DMS53 treated with DMSO at 0.1 percent for 48 hours (cell line): ENCODE data around the gene SUPT5H.
"Not testable (repeated sequence)": the region's sequence is repeated elsewhere in the genome, so short reads cannot be mapped to it uniquely, and the experiment has no call there.

Experiments
- DNase-seq: peaks from one replicate; lab custom pipeline; 2025; ENCODE audit not compliant: unreplicated experiment; lab: John Stamatoyannopoulos, UW

The SUPT5H gene

GRCh38 chr19:39424934-39425333 is 20.4 kb upstream of the SUPT5H start:
- no peak for DNase-seq

DNA sequence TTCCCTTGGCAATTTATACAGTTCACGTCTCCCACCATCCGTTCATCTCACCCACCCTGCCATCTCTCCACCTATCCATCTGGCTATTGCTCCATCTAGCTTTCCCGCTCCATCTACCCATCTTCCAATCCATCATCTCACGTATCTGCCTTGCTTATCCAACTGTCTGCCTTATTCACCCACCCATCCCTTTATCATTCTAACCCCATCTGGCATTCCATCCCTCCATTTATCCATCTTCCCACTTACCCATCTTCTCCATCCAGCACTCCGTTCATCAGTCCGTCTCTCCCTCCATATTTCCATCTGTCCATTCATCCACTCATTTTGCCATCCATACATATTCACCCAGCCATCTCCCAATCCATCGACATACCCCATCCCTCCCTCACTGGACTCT is 19.6 kb upstream of the SUPT5H start:
- no peak for DNase-seq

GRCh38 chr19:39426170-39426569 is 19.2 kb upstream of the SUPT5H start:
- no peak for DNase-seq

GRCh38 chr19:39427707-39428106 is 17.7 kb upstream of the SUPT5H start:
- DNase-seq, result no peak

GRCh38 chr19:39428283-39429112 is 16.9 kb upstream of the SUPT5H start:
- no peak for DNase-seq

DNA sequence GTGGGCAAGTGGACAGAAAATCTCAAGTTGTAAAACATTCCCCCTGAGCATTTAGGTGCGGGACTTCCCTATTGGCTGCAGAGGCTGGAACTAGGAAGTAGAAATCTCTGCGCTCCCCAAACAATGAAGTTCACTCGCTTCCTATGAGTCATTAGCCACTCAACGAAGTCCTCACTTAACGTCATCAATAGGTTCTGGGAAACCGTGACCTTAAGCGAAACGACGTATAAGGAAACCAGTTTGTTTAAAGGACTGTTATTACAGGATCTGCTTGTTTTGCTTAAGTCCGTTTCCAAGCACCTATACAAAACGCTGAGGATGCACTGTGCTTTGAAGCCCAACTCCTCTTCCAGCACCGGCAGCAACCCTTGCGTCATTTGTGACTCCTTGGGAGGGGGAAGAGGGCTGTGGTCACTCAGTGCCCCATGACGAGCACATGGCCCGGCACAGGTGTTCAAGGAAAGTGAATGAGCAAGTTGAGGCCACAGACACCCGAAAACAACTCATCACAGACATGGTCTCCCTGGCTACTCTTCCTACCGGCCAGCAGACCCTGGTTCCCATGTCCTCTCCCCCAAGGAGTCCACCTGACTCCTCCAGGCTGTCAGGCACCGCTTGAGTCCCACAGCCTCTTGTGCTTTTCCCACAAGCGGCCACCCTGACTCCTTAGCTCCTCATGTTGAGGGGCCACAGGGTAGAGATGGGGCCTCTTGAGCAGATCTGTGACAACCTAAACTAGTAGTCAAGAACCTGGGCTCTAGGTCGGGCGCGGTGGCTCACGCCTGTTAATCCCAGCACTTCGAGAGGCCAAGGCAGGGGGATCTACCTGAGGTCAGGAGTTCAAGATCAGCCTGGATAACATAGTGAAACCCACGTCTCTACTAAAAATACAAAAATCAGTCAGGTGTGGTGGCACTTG is 14.4 kb upstream of the SUPT5H start:
- DNase-seq, result peak; percentile 100

GRCh38 chr19:39432677-39433025 is 12.7 kb upstream of the SUPT5H start:
- DNase-seq, result no peak

DNA sequence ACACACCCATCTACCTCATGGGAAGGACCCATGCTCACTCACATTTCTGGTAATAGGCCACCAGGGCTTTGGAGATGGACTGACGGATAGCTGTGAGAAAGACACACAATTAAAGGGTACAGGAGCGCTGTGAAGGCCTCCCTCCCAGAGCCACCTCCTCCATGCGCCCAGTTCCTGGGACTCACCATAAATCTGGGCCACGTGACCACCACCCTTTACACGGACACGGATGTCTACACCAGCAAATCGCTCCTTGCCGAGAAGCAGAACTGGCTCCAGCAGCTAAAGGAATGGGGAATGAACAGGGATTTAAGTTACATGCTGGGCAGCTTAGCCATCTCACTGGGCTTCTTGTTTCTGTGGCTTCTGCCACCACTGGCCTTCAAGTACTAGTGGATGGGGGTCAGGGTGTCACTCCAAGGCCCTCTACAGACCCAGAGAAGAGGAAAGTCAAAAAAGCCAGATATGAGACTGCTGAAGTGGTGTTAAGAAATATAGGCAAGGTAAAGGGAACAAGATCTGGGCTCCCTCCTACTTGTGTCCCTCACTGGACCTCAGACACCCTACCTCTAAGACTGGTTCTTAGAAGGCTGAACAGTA is 11.8 kb upstream of the SUPT5H start:
- DNase-seq, result no peak

DNA sequence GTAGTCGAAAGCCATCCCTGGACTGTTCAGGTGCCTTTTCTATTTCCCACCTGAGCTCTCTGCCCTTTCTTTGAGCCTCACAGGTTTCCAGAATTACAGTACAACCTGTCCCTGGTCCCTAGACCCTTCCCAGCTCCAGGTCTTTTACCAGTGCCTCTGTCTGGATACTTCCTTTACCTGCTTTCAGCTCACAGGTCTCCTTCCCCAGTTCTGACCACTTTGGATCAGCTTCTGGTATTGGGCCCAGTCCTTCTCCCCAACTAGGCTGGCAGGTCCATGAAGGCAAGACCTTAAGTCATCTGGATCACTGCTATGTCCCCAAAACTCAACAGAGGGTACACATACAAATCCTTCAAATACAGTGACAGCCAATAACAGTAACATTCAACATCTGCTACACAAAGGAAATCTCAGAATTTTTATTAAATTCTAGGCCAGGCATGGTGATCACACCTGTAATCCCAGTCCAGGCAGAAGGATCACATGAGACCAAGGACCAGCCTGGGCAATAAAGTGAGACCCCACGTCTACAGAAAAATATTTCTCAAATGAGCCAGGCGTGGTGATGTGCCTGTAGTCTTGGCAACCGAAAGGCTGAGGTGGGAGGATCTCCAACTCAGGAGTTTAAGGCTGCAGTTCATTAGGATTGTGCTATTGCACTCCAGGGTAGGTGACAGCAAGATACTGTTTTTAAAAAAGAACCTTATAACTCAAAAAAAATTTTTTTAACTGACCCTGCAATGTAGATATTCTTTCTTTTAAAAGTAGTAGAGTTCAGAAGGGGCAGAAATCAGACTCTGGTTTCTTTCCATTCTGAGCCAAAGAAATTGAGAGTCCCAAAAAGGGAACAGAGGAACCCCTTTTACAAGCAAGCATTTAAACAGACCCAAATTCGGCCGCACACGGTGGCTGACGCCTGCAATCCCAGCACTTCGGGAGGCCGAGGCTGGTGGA is 11.0 kb upstream of the SUPT5H start:
- DNase-seq, result no peak

DNA sequence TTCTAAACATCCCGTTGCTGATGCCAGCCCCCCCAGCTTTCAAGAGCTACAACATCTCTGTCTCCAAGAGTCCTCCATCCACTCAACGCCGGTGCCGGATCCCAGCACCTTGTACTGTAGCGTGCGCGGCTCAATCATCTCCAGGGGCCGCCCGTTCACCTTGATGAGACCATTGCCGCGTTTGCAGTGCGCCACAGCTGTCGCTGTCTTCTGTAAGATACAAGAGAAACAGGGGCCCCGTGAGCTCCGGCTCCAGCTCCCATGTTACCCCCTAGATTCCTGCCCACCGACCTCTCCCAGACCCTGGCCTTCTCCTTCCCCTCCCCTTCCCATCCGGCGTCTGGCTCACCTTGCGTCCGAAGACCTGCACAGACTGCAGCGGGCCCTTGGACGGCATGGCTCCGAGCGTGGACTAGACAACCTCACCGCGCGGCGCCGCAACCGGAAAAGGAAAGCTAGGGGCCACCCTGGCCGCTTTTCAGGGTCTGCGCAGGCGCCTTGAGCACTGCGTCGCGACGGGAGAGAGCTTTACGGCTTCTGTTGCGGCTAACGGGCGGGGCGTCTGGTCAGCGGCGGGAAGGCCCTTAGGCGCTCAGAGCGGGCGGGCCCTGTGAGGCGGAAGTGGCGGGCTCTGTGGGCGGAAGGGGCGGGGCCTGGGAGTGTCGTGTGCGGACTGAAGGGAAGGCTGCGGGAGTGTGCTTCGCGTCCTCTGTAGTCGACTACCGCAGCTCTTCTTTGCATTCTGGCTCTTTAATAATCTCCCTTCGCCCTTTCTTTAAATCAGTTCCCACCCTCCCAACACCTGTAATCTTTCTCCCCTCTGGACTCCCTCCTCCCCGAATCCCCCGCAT is 9.7 kb upstream of the SUPT5H start, which contains the start of gene RPS16:
RPS16 (minus strand) TSS at position 451 of the 851 bp plus-strand sequence; CDS start at position 397, 54 bp downstream.
- DNase-seq, result peak; percentile 99

GRCh38 chr19:39436350-39436716 is 9.0 kb upstream of the SUPT5H start:
- no peak for DNase-seq

- no peak for DNase-seq
Measured at GRCh38 chr19:39438270-39438934, 7.0 kb upstream of the SUPT5H start.

- DNase-seq, result no peak
Measured at GRCh38 chr19:39444598-39445195, 685 bp upstream of the SUPT5H start.

DNA sequence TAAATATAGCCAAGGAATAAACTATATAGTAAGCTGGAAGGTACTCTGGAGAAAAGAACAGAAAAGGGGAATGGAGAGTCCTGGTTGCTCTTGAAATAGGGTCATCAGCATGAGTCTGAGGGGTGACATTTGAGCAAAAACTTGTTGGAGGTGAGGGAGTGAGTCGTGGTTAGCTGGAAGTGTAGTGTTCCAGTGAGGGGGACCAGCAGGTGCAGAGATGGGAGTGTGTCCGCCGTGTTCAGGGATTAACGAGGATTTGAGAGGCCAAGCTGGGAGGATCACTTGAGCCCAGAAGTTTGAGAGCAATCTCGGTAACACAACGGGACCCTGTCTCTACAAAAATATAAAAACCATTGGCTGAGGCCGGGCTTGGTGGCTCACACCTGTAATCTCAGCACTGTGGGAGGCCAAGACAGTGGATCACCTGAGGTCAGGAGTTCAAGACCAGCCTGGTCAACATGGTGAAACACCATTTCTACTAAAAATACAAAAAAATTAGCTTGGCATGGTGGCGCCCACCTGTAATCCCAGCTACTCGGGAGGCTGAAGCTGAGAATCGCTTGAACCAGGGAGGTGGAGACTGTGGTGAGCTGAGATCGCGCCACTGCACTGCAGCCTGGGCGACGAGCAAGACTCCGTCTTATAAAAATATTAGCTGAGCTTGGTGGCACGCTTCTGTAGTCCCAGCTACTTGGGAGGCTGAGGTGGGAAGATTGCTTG is 1.1 kb downstream of the SUPT5H start:
- DNase-seq, result no peak

DNA sequence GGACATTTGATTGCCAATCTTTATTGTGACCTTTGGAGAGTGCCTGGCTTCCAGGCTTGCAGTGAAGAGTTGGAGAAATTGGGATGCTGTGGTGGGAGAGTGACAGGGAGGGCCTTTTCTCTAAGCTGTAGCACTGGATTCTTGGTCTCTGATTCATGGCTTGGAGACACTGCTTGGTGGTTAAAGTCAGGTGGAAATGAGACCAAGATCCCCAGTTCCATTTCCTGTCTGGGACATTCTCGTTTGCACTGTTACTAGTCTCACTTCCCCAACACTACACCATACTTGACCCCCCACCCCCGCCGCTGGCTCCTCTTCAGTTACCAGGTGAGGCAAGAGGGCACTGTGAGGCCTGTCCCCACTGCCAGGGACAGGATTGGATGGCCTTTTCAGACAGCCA is 2.9 kb downstream of the SUPT5H start:
- no peak for DNase-seq

DNA sequence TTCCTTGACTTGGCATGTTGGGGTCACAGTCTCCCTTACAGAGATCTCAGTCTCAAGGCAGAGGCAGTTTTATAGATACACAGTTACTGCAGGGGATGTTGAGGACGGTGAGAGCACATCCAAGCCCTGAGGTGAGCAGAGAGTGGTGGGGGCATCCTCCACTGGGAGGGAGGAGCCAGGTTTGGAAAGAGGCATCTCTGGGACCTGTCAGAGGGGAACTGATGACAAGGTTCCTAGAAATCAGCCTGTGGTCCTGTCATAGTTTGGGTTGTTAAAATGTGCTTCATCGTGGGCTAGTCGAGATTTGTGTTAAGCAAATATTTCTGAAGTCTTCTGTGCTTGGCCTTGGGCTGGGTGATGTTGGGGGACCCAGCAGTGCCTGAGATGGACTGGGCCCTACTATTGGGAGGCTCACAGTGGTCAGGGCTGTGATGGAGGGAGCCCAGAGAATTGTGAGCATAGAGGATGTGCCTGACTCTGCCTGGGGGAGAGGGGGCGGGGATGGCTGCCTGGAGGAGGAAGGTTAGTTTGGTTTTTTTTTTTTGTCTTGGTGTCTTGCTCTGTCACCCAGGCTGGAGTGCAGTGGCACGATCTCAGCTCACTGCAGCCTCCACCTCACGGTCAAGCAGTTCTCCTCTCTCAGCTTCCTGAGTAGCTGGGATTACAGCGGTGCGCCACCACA is 3.9 kb downstream of the SUPT5H start:
- no peak for DNase-seq

DNA sequence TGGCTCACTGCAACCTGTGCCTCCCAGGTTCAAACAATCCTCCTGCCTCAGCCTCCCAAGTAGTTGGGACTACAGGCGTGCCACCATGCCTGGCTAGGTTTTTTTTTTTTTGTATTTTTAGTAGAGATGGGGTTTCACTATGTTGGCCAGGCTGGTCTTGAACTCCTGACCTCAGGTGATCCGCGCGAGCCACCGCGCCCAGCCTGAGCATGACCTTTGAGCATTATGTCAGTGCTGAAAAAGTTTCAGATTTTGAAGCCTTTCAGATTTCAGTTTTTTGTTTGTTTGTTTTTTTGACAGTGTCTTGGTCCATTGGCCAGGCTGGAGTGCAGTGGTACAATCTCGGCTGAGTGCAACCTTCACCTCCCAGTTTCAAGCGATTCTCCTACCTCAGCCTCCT is 5.9 kb downstream of the SUPT5H start:
- not testable (repeated sequence) for DNase-seq
